CD14-positive monocyte (primary cell): ENCODE results near the gene LAMP5. TPM values are rescaled to one million over a fixed set of nuclear protein-coding genes. Genes with fewer than 3 reads are reported as not detected.

Experiments used
- DNase-seq, 3 donors: peaks; one replicate each; pipeline ENCODE4 v3.0.0-alpha.2; 2011 to 2022
- H2AFZ ChIP-seq: 2 replicates; pipeline ENCODE4 v1.6.0; 2012; ENCODE audit warnings: mild to moderate bottlenecking, low read depth, low read length, inconsistent platforms; ENCODE audit not compliant: insufficient read depth, poor library complexity, severe bottlenecking
- H3K27ac ChIP-seq, 2 donors: 1 replicate in 1 of 2; 2 replicates in 1 of 2; pipeline ENCODE4 v1.5.1; 2012 to 2013; ENCODE audit warnings: low read length in 2 of 2, control low read depth in 1 of 2, inconsistent platforms in 1 of 2, low read depth in 1 of 2, mild to moderate bottlenecking in 1 of 2
- H3K27me3 ChIP-seq, 2 donors: one replicate each; pipeline versions ENCODE4 v1.6.0 to v1.6.1; 2011 to 2013; ENCODE audit warnings: low read length in 2 of 2; ENCODE audit not compliant: control insufficient read depth in 2 of 2, insufficient read depth in 2 of 2
- H3K36me3 ChIP-seq, 2 donors: replicated peaks in 1 of 2; 1 replicate in 1 of 2; 2 replicates in 1 of 2; pipeline versions ENCODE4 v1.5.1 to v1.6.1; 2012 to 2013; ENCODE audit warnings: low read length in 2 of 2, control low read depth in 1 of 2, inconsistent platforms in 1 of 2, mild to moderate bottlenecking in 1 of 2; ENCODE audit not compliant: insufficient read depth in 2 of 2, control insufficient read depth in 1 of 2
- H3K4me1 ChIP-seq, 2 donors: 1 replicate in 1 of 2; 2 replicates in 1 of 2; pipeline versions ENCODE4 v1.5.1 to v1.6.1; 2012 to 2013; ENCODE audit warnings: low read length in 2 of 2, control low read depth in 1 of 2, inconsistent platforms in 1 of 2, mild to moderate bottlenecking in 1 of 2, moderate library complexity in 1 of 2; ENCODE audit not compliant: insufficient read depth in 2 of 2, control insufficient read depth in 1 of 2
- H3K4me2 ChIP-seq: replicated peaks from 2 replicates; pipeline ENCODE3; 2012; ENCODE audit warnings: low read length, moderate library complexity, mild to moderate bottlenecking; ENCODE audit not compliant: poor library complexity, severe bottlenecking; ENCODE audit errors: extremely low read depth
- H3K4me3 ChIP-seq, 3 experiments: fragments of 200-600 bp in 1 of 3; sonication (generic) in 1 of 3; replicated peaks in 1 of 3; 1 replicate in 2 of 3; 2 replicates in 1 of 3; pipeline ENCODE4 v1.5.1; 2011 to 2013; ENCODE audit warnings: low read length in 3 of 3, mild to moderate bottlenecking in 3 of 3, control low read depth in 2 of 3, low read depth in 2 of 3, inconsistent platforms in 1 of 3, moderate library complexity in 1 of 3
- H3K79me2 ChIP-seq: 2 replicates; pipeline ENCODE4 v1.6.0; 2012; ENCODE audit warnings: mild to moderate bottlenecking, control low read depth, inconsistent platforms, low read length, moderate library complexity; ENCODE audit not compliant: insufficient read depth
- H3K9ac ChIP-seq: 2 replicates; pipeline ENCODE4 v1.6.0; 2017; ENCODE audit warnings: low read length, mild to moderate bottlenecking; ENCODE audit not compliant: insufficient read depth, poor library complexity, severe bottlenecking
- H3K9me3 ChIP-seq, 2 donors: replicated peaks in 1 of 2; 1 replicate in 1 of 2; 2 replicates in 1 of 2; pipeline versions ENCODE4 v1.5.1 to v1.6.1; 2012 to 2013; ENCODE audit warnings: low read length in 2 of 2, control low read depth in 1 of 2; ENCODE audit not compliant: control insufficient read depth in 1 of 2, insufficient read depth in 1 of 2
- H4K20me1 ChIP-seq: 2 replicates; pipeline ENCODE4 v1.6.0; 2012; ENCODE audit warnings: mild to moderate bottlenecking, low read length, control low read depth, moderate library complexity; ENCODE audit not compliant: insufficient read depth
- H3K27ac Mint-ChIP-seq, 7 donors: one replicate each; pipeline ENCODE4 v1.8.0; 2020; ENCODE audit warnings: mild to moderate bottlenecking in 7 of 7, mixed read lengths in 7 of 7, moderate library complexity in 6 of 7, inconsistent platforms in 2 of 7
- H3K27me3 Mint-ChIP-seq, 3 donors: one replicate each; pipeline ENCODE4 v1.8.0; 2021 to 2022; ENCODE audit warnings: low read depth in 3 of 3, mild to moderate bottlenecking in 3 of 3, mixed read lengths in 3 of 3, moderate library complexity in 3 of 3, inconsistent platforms in 1 of 3
- H3K36me3 Mint-ChIP-seq, 2 donors: one replicate each; pipeline ENCODE4 v1.8.0; 2020; ENCODE audit warnings: mixed read lengths in 2 of 2, inconsistent platforms in 1 of 2, mild to moderate bottlenecking in 1 of 2
- H3K4me1 Mint-ChIP-seq: one replicate; pipeline ENCODE4 v1.8.0; 2020; ENCODE audit warnings: mild to moderate bottlenecking, mixed read lengths
- H3K4me3 Mint-ChIP-seq, 2 donors: one replicate each; pipeline ENCODE4 v1.8.0; 2020; ENCODE audit warnings: mild to moderate bottlenecking in 2 of 2, mixed read lengths in 2 of 2, moderate library complexity in 1 of 2
- H3K9me3 Mint-ChIP-seq, 7 donors: one replicate each; pipeline ENCODE4 v1.8.0; 2020 to 2022; ENCODE audit warnings: mixed read lengths in 7 of 7, mild to moderate bottlenecking in 6 of 7, moderate library complexity in 6 of 7, inconsistent platforms in 2 of 7
- WGBS: methylation state at CpG from one replicate; pipeline ENCODE4 v1.1.5; 2013; ENCODE audit warnings: missing lambda C conversion rate; ENCODE audit not compliant: insufficient coverage; 5-methylcytosine and 5-hydroxymethylcytosine counted together
- intact Hi-C, 2 donors: fragments of 100-400 bp; cut with micrococcal nuclease; formaldehyde crosslinking; loops; one replicate each; pipeline versions ENCODE4 v1.15.0 to v1.15.1; 2023
- polyA plus RNA-seq, 3 donors: library from polyadenylated mRNA; depleted of rRNA in 1 of 3; unstranded in 2 of 3; stranded (reverse) in 1 of 3; fragments of 300-500 nt in 2 of 3; fragments of >200 nt in 1 of 3; fragmentation: Illumina TruSeq in 2 of 3; gene quantifications; 1 replicate in 2 of 3; 2 replicates in 1 of 3; pipeline ENCODE4 v1.2.3, GENCODE V29; 2012 to 2021
- TF ChIP-seq, protein P1 (sequence below): fragments of 200-600 bp; IDR thresholded peaks from one replicate; pipeline ENCODE4 v1.8.0; 2022; ENCODE audit warnings: antibody characterized with exemption, mild to moderate bottlenecking

LAMP5 gene
- polyA plus RNA-seq, 3 donors = 0.92 to 2.6 (median 1.5) TPM

DNA sequence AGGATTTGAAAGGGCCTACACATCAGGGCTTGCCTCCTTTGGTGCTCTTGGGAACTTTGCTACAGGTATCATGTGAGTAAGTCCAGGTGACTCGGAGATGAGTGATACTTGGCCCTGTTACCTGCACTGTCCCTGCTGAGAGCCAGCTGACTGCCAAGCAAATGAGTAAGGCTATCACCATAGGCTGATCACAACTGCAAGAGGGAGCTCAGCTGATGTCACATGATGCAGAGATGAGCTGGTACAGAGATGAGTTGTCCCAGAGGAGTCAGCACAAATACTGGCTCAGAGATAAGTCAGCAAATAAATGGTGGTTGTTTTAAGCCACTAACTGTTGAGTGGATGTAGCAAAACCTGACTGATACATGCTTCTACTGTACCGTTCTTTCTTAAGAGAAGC, 41.4 kb downstream of the LAMP5 start:
- no peak overlapping the region for H3K4me3 ChIP-seq
- Mint-ChIP-seq H3K27ac (no peak overlapping the region), H3K4me3 (no peak overlapping the region), H3K9me3 (peaks cover 6 to 12% (median 7%) of the 10 kb centered on the region in 7 donors), H3K36me3 (no peaks in the 10 kb centered on the region), H3K27me3 (peaks cover 6 to 24% (median 23%) of the 10 kb centered on the region in 3 donors), H3K4me1 (peaks cover 14% of the 10 kb centered on the region)
- no peaks in the 10 kb centered on the region for H3K79me2 ChIP-seq
- peaks cover 0 to 4% of the 10 kb centered on the region in 2 donors for H3K9me3 ChIP-seq
- H3K4me1 ChIP-seq = peaks cover 14 to 15% of the 10 kb centered on the region in 2 donors
- TF ChIP-seq, protein P1, sequence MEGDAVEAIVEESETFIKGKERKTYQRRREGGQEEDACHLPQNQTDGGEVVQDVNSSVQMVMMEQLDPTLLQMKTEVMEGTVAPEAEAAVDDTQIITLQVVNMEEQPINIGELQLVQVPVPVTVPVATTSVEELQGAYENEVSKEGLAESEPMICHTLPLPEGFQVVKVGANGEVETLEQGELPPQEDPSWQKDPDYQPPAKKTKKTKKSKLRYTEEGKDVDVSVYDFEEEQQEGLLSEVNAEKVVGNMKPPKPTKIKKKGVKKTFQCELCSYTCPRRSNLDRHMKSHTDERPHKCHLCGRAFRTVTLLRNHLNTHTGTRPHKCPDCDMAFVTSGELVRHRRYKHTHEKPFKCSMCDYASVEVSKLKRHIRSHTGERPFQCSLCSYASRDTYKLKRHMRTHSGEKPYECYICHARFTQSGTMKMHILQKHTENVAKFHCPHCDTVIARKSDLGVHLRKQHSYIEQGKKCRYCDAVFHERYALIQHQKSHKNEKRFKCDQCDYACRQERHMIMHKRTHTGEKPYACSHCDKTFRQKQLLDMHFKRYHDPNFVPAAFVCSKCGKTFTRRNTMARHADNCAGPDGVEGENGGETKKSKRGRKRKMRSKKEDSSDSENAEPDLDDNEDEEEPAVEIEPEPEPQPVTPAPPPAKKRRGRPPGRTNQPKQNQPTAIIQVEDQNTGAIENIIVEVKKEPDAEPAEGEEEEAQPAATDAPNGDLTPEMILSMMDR = no peak
- DNase-seq = no peak
- no peak overlapping the region for H2AFZ ChIP-seq
- H3K27ac ChIP-seq = no peak overlapping the region
- no peak overlapping the region for H3K9ac ChIP-seq
- peaks cover 6 to 9% of the 10 kb centered on the region in 2 donors for H3K27me3 ChIP-seq
- H4K20me1 ChIP-seq = no peaks in the 10 kb centered on the region
- no peak overlapping the region for H3K4me2 ChIP-seq
- intact Hi-C loops = no loop called here
- no peaks in the 10 kb centered on the region for H3K36me3 ChIP-seq
- 100% methylated on average over 1 of the region's 2 CpGs for WGBS

DNA sequence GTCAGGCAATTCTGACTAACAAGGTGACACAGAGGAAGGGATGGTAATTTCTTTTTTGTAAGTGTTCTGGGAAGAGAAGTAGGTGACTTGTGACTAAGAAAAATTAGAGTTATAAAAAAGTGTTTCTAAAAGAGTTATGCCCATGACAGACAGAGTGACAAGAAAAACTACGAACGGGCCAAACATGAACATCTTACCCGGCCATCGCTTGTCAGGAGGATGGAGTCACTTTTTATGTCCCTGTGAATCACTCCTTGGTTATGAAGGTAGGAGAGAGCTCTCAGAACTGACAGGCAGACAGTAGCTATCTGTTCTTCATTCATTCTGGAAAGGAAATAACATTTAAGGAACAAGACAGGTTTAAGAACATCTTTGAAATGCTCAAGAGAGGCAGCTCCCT, 43.0 kb downstream of the LAMP5 start:
- Histone ChIP-seq H3K4me3 (no peak overlapping the region), H2AFZ (no peak overlapping the region), H3K9me3 (peaks cover 0 to 4% of the 10 kb centered on the region in 2 donors), H3K9ac (no peak overlapping the region), H4K20me1 (no peaks in the 10 kb centered on the region), H3K79me2 (no peaks in the 10 kb centered on the region), H3K4me1 (no peaks in the 10 kb centered on the region), H3K36me3 (no peaks in the 10 kb centered on the region), H3K27ac (no peak overlapping the region), H3K4me2 (no peak overlapping the region), H3K27me3 (peaks cover 19 to 25% of the 10 kb centered on the region in 2 donors)
- Mint-ChIP-seq H3K27ac (no peak overlapping the region), H3K36me3 (no peaks in the 10 kb centered on the region), H3K4me3 (no peak overlapping the region), H3K4me1 (no peaks in the 10 kb centered on the region), H3K9me3 (peaks cover 6 to 12% (median 7%) of the 10 kb centered on the region in 7 donors), H3K27me3 (peaks cover 6 to 37% (median 28%) of the 10 kb centered on the region in 3 donors)
- intact Hi-C loops = no loop called here
- TF ChIP-seq, protein P1 = no peak
- WGBS = 92% methylated on average over 4 of the region's 4 CpGs
- no peak for DNase-seq
